SKM-1 (cell line): Measurements from ENCODE around the gene WBP1L.
A peak's percentile ranks its signal among the peaks of the same experiment; 100 is the strongest.
"Not testable (repeated sequence)": the region's sequence is repeated elsewhere in the genome, so short reads cannot be mapped to it uniquely, and the experiment has no call there.

Experiments
- DNase-seq: peaks from one replicate; lab custom pipeline; 2025; ENCODE audit not compliant: unreplicated experiment; lab: John Stamatoyannopoulos, UW

Gene WBP1L

DNA sequence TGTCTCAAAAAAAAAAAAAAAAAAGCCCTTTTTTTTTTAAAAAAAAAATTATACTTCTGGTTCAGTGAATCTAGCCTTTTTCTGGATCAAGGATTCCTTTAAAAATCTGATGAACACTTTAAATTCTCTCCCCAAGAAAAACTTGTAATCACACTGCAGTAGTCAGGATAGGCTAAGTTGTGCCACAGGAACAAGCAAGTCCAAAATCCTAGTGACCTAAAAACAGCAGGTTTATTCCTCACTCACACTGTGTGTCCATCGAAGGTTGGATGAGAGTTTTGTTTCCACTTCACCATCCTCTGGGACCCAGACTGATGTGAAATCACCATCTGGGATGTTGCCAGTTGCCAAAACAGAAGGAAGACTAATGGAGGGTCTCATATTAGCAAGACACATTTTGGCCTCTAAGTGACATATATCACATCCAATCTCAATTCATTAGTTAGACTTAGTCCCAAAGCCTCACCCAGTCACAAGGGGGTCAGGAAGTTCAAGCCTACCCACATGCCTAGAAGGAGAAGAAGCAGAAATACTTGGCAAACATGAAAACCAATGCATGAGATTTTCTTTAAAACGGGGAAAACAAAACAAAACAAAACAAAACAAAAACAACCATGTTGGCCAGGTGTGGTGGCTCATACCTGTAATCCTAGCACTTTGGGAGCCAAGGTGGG is 60.8 kb downstream of the WBP1L start:
- DNase-seq: no peak

GRCh38 chr10:102808380-102808779 is 64.6 kb downstream of the WBP1L start:
- no peak for DNase-seq

GRCh38 chr10:102811346-102811745 is 67.6 kb downstream of the WBP1L start:
- DNase-seq: no peak

DNA sequence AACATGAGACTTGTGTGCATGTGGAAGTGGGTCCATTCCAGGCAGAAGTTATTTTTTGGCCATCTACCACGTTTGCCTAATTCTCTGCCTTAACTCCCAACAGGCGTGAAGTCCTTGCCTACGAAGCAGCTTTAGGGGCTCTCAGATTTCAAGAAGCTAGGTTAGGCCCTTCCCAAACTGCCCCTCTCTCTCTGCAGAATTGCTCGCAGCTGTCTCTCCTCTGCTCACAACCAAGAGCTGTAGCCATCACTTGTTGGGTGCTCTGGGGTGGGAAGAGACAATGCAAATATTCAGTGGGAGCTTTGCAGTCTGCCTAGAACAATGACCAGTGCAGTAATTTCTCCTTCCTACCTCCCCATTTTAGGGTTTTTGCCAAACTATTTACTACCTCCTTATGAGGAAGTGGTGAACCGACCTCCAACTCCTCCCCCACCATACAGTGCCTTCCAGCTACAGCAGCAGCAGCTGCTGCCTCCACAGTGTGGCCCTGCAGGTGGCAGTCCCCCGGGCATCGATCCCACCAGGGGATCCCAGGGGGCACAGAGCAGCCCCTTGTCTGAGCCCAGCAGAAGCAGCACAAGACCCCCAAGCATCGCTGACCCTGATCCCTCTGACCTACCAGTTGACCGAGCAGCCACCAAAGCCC is 68.6 kb downstream of the WBP1L start:
- peak; percentile 64 for DNase-seq

DNA sequence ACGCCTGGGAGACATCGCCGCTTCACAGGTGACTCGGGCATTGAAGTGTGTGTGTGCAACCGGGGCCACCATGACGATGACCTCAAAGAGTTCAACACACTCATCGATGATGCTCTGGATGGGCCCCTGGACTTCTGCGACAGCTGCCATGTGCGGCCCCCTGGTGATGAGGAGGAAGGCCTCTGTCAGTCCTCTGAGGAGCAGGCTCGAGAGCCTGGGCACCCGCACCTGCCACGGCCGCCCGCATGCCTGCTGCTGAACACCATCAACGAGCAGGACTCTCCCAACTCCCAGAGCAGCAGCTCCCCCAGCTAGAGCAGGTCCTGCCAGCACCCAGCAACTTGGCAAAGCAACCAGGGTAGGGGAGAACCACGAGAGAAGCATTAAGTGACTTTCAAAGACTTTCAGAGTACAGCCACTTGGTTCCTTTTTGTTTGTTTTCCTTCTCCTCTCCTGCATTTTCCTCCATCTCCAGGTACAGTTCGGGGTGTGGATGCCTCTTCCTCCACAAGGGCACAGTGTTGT is 69.3 kb downstream of the WBP1L start:
- DNase-seq: no peak

GRCh38 chr10:102813734-102814452 is 70.1 kb downstream of the WBP1L start:
- DNase-seq: no peak

DNA sequence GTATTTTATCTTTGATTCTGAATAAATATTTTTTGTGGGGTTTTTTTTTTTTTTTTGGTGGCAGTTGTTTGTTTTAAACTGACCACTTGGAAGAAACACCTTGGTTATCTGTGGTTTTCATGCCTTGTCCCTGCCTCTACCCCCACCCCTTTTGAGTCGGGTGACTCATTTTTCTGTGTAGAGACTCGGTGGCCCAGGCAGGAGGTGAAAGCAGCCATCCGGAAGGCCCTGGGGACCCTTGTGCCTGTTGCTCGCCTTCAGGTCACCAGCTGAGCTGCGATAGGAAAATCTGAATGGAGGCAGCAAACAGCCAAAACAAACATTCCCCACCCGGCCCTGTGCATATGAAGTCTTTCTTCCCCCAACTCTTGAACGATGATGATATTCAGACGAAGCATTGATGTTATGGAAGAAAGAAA is 70.7 kb downstream of the WBP1L start:
- DNase-seq: no peak

DNA sequence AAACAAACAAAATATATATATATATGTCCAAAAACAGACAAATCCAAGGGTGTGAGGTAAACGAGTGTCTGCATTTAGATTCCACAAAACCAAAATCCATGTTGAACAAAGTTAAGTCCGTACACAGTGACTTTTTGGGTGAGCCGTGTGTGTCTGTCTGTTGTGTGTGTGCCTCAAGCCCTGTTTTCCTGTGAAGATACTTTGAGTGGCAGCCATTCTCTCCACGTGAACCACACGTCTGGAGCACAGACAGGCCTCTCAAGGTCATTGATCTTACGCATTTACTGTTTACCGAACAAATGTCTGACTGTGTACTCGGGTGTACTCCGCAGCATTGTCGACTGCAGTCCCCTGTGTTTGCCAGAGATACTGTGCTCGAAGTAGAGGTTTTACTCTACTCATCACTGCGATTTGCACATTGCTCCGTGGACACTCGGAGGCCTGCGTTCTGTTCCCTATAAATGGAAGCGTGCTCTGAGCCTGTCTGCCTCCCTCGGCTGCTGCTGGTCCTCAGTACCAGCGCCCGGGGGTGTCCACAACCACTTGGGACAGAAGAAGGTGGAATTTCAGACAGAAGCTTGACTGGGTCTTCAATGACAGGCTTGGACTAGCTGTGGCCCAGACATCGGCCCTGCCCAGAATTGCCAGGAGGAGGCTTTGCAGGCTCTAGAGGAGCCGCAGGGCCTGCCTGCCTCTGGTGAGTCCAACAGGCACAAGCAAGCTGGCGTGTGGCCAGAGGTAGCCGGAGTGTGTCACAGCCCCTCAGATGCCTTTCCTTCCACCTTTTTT is 71.3 kb downstream of the WBP1L start:
- no peak for DNase-seq

GRCh38 chr10:102815790-102816549 is 72.2 kb downstream of the WBP1L start:
- no peak for DNase-seq

- no peak for DNase-seq
Measured at GRCh38 chr10:102817175-102817574, 73.4 kb downstream of the WBP1L start.

DNA sequence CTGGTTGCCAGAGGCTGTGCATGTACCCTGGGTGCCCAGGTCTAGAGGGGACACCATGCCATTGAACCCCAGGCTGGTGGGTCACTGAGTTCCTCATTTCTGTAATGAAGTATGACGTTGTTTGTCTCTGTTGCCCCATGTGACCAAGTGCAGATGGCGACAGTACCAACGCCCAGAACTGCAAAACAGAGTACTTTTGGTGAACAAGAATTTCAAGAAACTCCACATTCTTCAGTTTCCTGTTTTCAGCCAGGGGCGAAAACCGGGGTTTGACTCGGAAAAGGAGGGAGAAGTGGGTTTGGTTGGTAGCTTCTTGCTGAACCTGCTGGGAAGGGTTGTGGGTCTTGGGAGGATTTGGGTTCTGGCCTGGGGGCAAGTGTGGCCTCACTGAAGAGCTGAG is 75.3 kb downstream of the WBP1L start:
- no peak for DNase-seq

DNA sequence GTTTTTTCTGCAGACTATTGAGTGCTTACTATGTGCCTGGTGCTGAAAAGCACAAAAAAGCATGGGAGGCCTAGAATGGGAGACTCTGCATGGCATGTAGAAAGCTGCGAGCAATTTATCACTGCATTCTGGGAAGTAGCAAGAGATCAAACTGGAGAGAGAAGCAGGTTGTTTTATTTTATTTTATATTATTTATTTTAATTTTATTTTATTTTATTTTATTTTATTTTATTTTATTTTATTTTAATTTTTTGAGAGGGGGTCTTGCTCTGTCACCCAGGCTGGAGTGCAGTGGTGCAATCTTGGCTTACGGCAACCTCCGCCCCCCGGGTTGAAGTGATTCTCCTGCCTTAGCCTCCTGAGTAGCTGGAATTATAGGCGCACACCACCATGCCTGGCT is 76.3 kb downstream of the WBP1L start:
- DNase-seq: not testable (repeated sequence)

DNA sequence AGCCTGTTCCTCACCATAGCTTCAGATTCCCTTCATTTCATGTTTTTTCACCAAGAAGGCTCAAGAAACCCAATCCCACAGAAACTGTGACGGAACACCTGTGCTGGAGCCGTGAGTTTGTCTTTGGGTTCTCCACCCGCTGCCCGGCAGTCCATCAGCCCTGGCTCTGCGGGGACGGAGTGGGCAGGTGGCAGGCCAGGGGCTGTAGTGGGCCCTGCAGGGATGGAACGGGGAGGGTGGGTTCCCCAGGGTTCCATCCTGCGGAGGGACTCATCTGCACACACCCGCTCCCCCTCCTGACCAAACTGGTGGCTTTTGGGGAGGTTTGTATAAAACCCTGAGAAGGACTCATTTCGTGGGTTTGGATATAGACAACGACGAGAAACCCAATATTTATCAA is 78.5 kb downstream of the WBP1L start:
- DNase-seq: no peak

- no peak for DNase-seq
Measured at GRCh38 chr10:102824664-102825063, 80.9 kb downstream of the WBP1L start.

GRCh38 chr10:102826148-102826796 is 82.5 kb downstream of the WBP1L start:
- DNase-seq: no peak

GRCh38 chr10:102827597-102827975 is 83.8 kb downstream of the WBP1L start:
- no peak for DNase-seq

DNA sequence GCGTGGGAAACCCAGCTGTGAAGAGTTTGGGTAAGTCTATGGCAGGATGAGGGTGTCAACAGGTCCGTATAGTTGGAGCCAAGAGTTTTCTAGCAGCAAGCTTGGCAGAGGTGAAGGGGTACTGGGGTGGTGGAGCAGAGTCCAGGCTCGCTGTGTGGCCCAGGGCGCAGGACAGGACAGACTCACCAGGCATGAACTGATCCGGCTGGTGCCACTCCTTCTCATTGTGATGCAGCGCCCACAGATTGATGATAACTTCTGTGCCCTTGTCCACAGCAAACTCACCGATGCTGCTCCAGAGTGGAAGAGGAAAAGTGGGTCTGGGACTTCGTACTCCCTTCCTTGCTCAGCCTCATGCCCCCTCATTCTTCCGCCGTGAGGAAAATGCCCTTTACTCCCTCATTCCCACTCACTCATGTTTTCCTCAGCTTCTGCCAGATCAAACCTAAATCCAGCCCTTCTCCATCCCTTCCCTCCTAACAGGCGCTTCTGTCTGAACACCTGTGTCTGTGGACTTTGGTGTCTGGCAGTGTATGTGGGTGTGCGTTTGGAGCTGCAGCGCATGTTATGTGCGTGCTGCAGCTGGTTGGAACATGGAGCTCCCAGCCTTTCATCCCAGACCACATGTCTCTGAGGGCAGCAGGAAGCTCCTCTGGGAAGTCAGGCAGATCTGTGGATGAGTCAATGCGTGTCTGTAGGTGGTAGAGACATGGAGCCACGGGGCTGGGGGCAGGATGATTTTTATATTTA is 87.7 kb downstream of the WBP1L start:
- no peak for DNase-seq

DNA sequence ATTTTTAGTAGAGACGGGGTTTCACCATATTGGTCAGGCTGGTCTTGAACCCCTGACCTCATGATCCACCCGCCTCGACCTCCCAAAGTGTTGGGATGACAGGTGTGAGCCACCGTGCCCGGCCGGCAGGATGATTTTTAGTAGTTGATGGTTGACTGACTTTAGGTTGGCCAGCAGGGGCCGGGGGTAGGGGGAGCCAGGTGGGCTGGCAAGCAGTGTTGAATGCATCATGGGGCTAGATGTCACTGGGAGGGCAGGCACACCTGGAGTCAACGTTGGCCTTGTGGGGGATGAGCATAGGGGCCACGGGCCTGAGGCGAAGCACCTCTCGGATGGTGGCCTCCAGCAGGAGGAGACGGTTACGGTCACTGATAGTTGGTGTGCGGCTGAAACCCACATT is 88.5 kb downstream of the WBP1L start:
- DNase-seq: no peak

- DNase-seq: no peak
Measured at GRCh38 chr10:102832987-102833386, 89.2 kb downstream of the WBP1L start.
